PC-3 (cell line): ENCODE data around the gene CEP83.

Experiments
- EZH2phosphoT487 ChIP-seq: fragments of 300-600 bp; sonication (generic); IDR thresholded peaks from 2 replicates; pipeline ENCODE4 v1.6.1; 2018; ENCODE audit warnings: mild to moderate bottlenecking, antibody characterized with exemption, low read length, borderline replicate concordance
- TF ChIP-seq, protein P1 (sequence below): fragments of 300-600 bp; sonication (generic); conservative IDR thresholded peaks from 2 replicates; pipeline ENCODE4 v1.5.1; 2017; ENCODE audit warnings: antibody characterized with exemption, low read depth, mild to moderate bottlenecking, low read length

GRCh38 chr12:94284859-94285258, 174.8 kb downstream of the CEP83 start:
- TF ChIP-seq, protein P1, sequence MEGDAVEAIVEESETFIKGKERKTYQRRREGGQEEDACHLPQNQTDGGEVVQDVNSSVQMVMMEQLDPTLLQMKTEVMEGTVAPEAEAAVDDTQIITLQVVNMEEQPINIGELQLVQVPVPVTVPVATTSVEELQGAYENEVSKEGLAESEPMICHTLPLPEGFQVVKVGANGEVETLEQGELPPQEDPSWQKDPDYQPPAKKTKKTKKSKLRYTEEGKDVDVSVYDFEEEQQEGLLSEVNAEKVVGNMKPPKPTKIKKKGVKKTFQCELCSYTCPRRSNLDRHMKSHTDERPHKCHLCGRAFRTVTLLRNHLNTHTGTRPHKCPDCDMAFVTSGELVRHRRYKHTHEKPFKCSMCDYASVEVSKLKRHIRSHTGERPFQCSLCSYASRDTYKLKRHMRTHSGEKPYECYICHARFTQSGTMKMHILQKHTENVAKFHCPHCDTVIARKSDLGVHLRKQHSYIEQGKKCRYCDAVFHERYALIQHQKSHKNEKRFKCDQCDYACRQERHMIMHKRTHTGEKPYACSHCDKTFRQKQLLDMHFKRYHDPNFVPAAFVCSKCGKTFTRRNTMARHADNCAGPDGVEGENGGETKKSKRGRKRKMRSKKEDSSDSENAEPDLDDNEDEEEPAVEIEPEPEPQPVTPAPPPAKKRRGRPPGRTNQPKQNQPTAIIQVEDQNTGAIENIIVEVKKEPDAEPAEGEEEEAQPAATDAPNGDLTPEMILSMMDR: no peak
- no peak for TF ChIP-seq EZH2phosphoT487
